Transverse colon (tissue), 4 donors: ENCODE results near the gene ZG16.

Experiments used
- CTCF ChIP-seq, 5 experiments: fragments of 200-600 bp in 3 of 5; fragments of 450-650 bp in 2 of 5; sonication (generic) in 3 of 5; IDR thresholded peaks; 1 replicate in 2 of 5; 2 replicates in 3 of 5; pipeline ENCODE4 v1.5.1; 2016 to 2017; ENCODE audit warnings: antibody characterized with exemption in 5 of 5, inconsistent platforms in 3 of 5, mild to moderate bottlenecking in 2 of 5, moderate library complexity in 1 of 5
- POLR2A ChIP-seq: fragments of 450-650 bp; IDR thresholded peaks from one replicate; pipeline ENCODE4 v1.6.1; 2016; ENCODE audit warnings: antibody characterized with exemption, mild to moderate bottlenecking, moderate library complexity
- POLR2AphosphoS5 ChIP-seq, 3 donors: sonication (generic); formaldehyde crosslinking; IDR thresholded peaks; one replicate each; pipeline ENCODE4 v1.6.1; 2016; ENCODE audit warnings: antibody characterized with exemption in 3 of 3

- TF ChIP-seq CTCF (IDR thresholded peaks at IDR 0.05) (no peak), POLR2A (no peak), POLR2AphosphoS5 (IDR thresholded peaks at IDR 0.05) (no peak)
Observed at GRCh38 chr16:29804455-29805231, 26.6 kb downstream of the ZG16 start.
